Transverse colon (tissue), 1 donor: ENCODE data around the gene MXRA8.

ENCODE experiments used
- EP300 ChIP-seq: sonication (generic); formaldehyde crosslinking; IDR thresholded peaks from one replicate; pipeline ENCODE4 v1.6.1; 2017; ENCODE audit warnings: antibody characterized with exemption, low read depth
- POLR2A ChIP-seq: fragments of 450-650 bp; IDR thresholded peaks from one replicate; pipeline ENCODE4 v1.6.1; 2016; ENCODE audit warnings: antibody characterized with exemption, mild to moderate bottlenecking, moderate library complexity

DNA sequence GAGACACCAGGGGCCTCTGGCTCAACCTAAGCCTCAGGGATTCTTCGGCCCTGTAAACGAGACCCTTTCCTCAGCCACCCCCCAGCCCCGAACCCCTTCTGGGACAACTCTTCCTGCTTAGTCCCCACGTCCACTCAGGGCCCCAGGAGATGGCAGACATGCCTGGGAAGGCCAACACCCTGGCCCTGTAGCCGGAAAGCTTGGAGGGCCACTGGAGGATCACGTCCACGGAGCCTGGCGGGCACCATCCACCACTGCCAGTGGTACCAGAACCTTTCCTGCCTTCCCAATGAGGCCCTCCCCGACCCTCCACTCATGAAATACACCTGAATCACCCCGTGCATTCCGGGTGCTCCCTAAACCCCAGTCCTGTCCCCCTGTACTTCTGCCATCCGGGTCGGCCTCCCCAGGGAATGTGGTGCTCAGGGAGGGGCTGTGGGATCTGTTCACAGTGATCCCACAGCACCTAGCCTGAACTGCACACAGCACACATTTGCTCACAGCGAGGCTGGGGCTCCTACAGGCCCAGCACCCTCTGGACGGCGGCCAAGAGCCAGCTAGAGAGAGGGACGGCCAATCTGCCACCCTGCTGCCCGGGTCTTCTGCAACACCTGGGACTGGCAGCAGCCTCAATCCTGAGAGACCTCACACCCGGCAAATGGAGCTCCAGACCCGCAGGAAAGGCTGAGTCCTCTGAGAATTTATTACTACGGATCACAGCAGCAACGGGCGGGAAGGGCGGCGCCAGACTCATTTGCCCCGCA, 14.9 kb upstream of the MXRA8 start:
- no peak for TF ChIP-seq EP300
- TF ChIP-seq POLR2A, result no peak
